GM21717 (cell line): Measurements from ENCODE around the gene TMEFF1.

ENCODE experiments used
- ATAC-seq: cut with Tn5 transposase; IDR thresholded peaks from one replicate; pipeline ENCODE4 v1.9.1; 2021; ENCODE audit warnings: mild to moderate bottlenecking, moderate library complexity; ENCODE audit not compliant: unreplicated experiment

The TMEFF1 gene

DNA sequence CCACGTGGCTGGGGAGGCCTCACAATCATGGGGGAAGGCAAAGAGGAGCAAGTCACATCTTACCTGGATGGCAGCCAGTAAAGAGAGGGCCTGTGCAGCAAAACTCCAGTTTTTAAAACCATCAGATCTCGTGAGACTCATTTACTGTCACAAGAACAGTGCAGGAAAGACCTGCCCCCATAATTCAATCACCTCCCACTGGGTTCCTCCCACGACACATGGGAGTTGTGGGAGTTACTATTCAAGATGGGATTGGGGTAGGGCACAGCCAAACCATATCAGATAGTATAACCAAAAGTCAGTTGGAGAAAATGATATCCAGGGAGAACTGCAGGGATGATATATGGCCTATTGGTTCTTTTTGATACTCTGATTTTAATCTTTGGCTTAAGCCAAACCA, 94.9 kb downstream of the TMEFF1 start:
- ATAC-seq = no peak

DNA sequence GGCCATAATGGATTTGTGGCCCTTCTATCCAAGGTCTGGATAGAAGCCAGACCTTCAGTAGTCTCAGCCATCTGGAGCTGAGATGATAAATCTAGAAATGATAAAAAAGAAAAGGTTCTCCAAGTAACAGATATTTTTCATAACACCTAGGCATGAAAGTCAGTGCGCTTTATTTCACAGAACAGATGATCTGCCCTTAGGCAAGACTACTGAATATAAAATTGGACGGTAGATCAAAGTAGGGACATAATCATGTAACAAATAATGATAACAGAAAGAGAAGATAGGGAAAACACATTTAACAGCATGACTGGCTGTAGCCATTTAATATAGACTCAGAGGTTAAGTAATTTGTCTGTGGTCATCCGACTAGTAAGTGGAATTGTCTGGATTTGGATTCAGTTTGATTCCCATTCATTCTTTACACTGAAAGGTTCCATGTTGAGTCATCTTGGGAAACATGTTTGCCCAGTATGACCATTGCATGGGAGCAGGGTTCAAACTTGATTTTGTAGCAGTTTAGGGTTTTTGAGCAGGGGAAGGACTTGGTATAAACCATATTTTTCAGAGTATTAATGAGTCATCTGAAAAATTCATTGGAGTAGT, 100.8 kb downstream of the TMEFF1 start:
- ATAC-seq = no peak

DNA sequence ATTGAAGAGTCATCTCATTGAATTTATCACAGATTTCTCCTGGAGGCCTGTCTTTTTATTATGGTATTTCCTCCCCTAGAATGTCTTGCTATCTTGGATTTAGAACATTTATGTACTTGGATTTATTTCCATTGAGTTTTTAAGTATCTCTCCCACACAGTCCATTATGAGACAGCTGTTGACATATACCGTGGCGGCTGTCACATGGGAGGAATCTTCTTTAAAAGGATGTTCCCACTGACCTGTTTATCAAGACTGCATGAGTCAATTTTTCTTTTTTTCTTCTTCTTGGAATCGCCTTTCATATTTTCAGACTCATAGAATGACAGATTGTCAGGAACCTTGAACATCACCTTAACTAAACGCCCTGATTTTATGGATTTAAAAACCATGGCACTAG, 102.1 kb downstream of the TMEFF1 start:
- no peak for ATAC-seq

DNA sequence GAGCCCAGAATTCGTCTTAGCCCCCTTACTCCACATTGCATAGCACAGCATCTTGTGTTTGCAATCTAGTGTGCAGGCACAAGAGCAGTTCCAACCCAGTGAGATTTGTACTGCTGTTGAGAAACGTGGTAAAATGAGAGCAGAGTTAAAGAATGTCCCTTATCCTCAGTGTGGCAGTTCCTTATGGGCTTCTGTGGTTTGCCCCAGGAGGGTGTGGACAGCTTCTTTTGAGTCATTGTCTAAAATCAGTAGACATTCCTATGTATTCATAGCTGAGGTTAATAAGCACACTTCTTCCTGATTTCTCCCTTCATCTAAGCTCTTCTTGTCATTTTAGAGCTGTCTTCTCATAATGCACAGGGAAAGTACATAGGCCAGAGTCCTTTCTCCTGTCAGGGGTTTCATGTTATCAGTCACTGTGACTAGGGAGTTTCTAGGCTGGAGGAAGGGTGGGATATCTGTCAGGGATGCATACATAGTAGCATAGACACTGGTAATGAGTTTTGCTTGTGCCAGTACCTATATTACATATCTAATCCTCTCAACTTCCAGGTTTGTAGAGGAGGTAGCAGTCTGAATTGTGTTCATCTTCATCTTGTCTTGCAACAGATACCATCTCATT, 102.9 kb downstream of the TMEFF1 start:
- ATAC-seq = no peak

DNA sequence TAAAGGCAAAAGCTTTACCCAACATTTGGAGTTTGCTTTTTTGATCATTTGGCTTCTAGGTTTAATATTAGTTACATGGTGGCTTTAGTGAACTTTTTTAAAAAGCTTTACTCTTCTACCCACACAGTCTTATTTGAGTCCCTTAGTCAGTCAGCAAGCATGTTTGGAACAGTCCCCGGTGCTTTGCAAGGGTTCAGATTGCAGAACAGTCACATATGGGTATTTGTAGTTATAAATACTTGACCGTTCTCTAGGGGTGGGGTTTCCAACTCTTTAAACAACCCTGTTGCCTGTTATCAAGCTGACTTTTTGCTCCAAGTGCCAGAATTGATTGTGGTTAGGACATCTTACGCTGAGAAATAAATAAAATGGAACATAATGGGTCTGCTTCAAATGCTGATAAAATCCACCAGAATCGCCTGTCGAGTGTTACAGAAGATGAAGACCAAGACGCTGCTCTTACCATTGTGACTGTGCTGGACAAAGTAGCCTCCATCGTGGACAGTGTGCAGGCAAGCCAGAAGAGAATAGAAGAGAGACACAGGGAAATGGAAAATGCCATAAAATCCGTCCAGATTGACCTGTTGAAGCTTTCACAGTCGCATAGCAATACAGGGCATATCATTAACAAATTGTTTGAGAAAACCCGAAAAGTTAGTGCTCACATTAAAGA, 105.0 kb downstream of the TMEFF1 start, which contains the start of gene CAVIN4:
Gene CAVIN4 (plus strand): TSS at position 304 of the 673 bp plus-strand sequence. CDS start 65 bp downstream, at position 369.
- ATAC-seq = no peak

DNA sequence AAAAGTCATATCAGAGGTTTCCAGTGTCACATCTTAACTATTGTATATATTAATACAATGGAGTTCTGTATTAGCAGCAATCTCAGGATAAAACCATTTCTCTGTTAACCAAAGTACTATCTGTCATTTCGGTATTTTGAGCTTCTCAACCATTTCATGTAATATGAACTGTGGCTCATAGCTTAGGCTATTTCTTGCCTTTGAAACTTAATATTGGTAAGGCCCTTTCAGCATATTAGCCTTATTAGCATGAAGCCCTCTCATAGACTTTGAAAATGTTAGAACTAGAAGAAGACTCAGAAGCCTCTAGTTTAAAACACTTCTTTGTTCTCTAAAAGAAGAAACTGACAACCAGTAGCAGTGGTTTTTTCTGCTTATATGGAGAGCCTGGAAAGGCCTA, 105.7 kb downstream of the TMEFF1 start:
- no peak for ATAC-seq

DNA sequence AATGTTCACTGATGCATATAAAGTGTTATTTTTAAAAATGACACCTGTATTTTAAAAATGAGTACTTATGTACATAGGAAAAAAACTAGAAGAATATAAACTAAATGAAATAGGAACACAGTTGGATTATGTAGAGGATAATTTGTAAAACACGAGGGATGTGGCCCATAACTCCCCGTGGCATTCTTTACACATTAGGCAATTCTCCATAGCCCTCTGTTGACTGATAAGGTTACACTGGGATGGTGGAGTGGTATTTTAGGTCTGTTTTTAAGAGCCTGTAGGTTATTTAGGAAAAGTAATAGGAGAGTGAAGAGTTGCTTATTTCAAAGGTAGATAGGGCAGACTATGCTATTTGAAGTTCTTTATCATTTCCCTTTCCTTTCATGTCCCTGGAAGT, 106.7 kb downstream of the TMEFF1 start:
- no peak for ATAC-seq

DNA sequence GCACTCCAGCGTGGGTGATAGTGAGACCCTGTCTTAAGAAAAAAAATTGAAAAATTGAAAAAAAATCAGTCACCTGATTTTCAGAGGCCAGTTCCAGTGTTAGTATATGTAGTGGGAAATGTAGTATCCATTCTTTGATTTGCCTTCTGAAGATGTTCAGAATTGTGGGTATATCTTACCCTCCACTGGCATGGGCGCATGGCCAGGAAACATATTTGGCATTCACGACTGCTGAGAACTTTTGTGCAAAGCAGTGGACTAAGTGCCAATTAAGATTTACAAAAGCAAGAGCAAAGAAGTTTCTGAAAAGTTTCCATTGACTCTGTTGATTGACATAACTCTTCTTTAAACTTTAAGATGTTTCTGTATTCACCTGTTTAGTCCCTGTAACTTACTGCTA, 107.3 kb downstream of the TMEFF1 start:
- no peak for ATAC-seq

DNA sequence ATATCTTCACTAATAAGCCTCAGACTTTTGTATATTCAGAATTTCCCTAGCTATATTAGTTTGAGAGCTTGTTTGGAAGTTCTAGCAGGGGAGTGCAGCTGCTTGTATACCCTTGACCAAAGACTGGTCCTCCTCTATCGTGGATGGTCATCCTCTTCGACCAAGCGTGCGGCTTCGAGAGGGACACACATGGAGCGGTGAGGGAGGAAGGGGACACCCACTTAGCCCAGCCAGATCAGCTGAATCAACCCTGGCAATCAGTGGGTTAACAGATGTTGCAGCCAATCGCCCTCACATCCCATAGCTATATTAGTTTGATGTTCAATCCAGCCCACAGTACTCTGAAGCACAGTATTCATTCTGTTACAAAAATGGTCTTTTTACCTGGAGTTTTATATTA, 108.1 kb downstream of the TMEFF1 start:
- no peak for ATAC-seq

DNA sequence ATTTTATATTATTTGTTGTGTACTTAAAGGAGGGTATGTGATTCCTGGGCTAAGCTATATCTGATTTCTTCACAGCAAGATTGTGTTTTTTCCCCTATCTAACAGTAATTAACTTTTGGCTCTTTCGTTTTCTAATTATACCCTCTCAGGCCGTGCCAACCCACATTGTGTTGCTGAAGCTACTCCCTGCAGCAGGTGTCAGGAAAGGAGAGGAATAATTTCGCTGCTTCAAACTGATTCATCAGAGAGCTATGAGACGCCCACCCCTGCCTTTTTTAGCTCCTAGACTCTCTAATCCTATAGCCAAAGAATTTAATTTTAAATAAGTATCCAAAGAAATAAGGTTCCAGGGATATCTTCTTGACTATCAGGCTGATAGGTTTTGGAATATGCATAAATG, 108.7 kb downstream of the TMEFF1 start:
- ATAC-seq = no peak

DNA sequence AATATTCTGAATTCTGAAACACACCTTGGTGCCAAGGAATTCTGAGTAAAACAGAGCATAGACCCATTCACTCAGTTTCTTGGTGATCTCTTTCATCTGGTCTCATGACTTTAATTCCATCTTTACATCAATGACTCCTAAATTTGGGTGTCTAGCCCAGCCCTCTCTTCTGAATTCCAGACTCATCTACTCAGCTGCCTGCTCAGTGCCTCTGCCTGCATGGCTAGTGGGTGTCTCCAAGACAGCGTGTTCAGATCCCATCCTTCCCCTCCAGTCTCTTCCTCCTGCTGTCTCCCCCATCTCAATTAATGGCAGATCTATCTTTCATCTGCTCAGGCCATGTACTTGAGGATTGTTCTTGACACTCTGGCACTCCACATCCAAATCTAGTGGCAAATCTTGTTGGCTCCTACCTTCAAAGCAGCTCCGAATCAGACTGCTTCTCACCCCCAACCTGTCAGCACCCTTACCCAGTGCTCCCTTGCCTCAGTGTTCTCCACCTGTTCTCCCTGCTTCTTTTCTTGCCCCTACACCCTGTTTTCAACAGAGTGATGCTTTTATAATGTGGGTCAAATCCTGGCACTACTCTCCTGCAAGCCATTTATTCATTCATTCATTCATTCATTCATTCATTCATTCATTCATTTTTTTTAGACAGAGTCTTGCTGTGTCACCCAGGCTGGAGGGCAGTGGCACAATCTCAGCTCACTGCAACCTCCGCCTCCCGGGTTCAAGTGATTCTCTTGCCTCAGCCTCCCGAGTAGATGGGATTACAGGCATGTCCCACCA, 110.3 kb downstream of the TMEFF1 start:
- ATAC-seq = no peak

DNA sequence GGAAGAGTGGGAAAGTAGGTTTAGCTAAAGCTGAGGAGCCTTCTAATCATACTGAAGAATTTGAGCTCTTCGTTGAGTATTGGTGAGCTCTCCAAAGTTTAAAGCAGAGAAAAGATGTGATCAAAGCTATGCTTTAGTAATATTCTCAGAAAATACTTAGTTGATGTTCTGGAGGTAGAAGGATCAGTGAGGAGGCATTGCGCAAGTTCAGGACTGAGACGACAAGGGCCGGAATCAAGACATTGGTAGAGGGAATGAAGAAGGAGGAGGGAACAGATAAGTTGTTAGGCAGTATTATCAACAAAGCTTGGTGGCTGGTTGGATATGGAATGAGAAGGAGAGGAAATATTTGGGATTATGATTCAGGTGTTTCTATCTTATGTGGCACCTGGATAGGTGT, 112.0 kb downstream of the TMEFF1 start:
- ATAC-seq = no peak

DNA sequence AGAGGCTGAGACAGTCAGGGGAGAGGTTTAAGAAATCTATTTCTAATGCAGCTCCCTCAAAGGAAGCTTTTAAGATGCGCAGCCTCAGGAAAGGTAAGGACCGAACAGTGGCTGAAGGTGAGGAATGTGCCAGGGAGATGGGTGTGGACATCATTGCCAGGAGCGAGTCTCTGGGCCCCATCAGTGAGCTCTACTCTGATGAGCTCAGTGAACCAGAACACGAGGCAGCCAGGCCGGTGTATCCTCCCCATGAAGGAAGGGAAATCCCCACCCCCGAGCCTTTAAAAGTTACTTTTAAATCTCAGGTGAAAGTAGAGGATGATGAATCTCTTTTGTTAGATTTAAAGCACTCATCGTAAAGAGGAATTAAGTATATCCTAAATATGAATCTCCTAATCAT, 113.1 kb downstream of the TMEFF1 start:
- no peak for ATAC-seq

DNA sequence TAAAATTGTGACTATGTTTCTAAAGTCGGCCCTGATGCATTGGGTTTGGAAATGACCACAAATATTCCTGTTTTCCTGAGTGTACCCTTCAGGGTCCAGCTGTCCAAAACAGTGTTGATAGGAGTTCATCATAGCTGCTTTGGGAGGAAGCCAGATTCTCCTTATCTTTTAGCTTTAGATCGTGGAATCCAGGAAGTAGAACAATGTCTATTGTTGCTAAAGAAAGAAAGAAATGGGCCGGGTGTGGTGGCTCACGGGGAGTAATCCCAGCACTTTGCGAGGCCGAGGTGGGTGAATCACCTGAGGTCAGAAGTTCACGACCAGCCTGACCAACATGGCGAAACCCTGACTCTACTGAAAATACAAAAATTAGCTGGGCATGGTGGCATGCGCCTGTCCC, 114.4 kb downstream of the TMEFF1 start:
- no peak for ATAC-seq

DNA sequence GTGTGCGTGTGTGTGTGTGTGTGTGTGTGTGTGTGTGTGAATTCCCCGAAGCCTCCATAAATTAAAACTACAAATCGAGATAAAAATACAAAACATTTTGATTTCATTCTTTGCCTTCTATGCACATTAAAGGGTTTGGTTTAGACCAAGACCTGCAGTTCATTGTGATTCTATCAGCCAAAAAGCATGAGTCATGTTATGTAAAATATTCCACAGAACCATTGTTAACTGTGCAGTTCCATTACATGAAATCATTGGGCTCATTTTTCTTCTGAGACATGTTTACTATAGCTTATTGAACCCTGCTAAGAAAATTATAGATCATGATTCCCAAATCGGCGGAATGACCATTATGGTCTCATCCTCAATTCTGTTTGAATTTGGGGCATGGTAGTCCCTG, 116.6 kb downstream of the TMEFF1 start:
- no peak for ATAC-seq

DNA sequence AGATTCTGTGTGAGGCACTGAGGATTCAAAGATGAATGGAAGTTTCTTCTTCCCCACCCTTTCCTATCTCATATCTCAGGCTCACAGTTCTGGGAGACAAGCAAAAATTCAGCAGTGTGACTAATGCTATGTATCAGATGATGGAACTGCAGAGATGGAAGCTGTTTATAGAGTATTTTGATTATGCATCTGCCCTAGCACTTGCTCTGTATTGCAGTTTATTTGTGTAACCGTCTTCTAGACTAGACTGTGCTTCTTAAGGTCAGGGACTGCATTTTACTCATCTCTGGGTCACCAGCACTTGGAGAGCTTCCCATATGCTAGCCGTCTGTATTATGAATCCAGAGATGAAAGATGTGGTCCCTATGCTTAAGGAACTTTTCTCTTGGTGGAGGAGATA, 117.5 kb downstream of the TMEFF1 start:
- no peak for ATAC-seq

DNA sequence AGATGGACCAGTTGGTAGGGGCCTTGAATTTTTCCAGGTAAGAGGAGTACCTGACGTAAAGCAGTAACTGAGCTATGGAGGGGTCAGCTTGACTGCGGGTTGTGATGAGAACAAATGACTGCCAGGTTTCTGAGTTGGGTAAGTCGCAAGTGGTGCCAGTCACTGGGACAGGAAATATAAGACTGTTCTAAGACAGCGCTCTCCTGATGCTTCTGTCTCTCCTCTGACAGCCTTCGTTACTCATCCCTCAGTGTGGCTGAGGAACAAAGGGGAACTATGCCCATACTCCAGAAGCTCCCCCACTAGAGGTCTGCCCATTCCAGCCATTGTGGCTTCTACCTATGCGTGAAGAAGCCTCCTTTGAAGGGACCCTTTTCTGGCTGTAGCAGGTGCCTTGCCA, 118.2 kb downstream of the TMEFF1 start:
- ATAC-seq = no peak

DNA sequence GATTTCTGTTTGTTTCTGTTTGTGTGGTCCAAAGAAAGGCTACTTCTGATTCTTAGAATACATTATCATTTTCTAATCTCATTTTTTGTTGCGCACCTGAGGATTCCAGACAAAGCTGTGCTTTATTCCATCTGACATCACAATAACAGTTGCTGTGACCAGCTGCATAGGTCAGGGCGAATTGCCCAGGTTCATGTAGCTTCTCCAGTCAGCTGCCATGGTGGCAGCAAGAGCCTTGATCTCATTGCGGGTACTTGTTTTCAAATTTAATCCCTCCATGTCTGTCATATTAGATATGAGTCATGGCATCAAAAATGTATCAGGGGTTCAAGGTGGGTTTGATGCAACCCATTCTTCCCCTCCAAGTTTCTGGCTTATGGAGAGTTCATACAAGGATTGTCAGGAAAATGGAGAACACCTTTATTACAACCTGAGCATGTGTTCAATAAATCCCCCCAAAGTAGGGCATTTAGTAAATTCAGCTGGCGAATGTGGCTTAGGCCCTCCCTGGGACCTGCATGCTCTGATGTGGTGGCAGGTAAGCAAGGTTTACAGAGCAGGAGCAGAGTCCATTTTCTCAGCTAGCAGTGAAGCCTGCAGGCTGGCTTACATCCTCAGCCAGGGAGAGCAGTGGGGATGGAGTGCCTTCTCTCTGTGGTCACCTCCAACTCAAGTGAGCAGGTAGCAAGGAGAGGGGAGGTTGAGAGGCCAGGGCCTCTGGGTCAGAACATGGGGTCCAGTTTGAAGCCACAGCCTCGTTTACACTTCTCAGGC, 118.9 kb downstream of the TMEFF1 start:
- no peak for ATAC-seq

DNA sequence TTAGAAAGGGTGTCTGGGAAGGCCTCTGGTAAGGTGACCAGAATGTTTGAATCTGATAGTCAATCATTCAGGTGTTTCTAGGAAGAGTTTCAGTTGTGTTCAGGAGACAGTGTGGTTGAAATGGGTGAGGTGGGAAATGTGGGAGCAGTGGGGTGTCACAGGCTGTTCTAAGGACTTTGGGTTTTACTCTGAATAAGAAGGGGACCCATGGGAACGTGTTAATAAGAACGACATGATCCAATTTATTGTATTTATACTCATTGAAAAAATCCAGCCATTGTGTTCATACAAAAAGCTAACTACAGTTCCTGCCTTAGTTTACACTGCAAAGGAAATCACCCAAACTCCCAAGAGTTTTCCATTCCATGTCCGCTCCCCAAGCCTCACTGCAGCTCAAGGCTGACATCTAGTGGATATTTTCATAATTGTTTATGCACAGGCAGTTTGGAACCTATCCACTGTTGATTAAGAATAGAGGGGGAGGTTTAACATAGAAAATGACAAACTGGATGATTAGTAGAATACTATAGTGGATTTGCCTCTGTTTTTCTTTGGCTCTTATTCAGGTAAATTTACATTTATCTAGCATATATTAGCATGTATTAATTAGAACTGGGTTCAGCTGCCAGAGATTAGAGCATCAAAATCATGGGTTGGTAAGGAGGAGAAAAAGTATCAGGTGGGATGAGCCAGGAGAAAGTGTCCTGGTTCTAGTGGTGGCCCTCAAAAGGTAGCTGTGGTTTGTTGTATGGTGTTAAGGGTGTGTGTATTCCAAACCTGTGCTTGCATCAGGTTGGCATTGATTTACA, 122.6 kb downstream of the TMEFF1 start:
- no peak for ATAC-seq

DNA sequence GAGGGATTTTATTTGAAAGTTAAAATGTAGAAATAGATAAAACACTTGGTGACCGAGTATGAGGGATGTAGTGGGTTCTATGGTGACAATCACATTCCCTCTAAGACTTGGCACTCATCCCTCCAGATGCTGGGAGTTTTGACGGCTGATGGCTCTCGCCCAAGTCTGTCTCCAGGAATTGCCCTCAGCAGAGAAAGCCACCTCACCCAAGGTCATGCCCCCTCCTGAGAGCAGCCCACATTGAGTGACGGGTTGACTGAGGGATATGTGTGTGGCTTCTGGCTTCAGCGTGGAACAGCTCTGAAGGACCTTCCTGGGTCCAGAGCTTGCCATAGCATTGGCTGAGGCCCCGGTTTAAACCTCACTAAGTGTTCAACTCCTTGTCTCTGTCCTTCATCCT, 124.3 kb downstream of the TMEFF1 start:
- no peak for ATAC-seq
